IMR-90 (cell line): ENCODE data around the gene SGPL1. TPM values are rescaled to one million over a fixed set of nuclear protein-coding genes. Genes with fewer than 3 reads are reported as not detected.

ENCODE experiments used
- ATAC-seq: fragments of 200-7000 bp; cut with Tn5 transposase; 2 replicates; pipeline ENCODE4 v1.9.1; 2020; ENCODE audit warnings: low read depth, mild to moderate bottlenecking, moderate library complexity
- BruUV-seq: library from RNA; stranded (reverse); fragments of 400-500 nt; replicated peaks from 2 replicates; lab custom pipeline; 2021; lab: Mats Ljungman, UMichigan
- CTCF ChIA-PET: fragments of 300-600 bp; formaldehyde crosslinking; extraction: SDS; loops from one replicate; lab custom pipeline; 2021; ENCODE audit warnings: antibody characterized with exemption; lab: Yijun Ruan, JAX
- POLR2A ChIA-PET: fragments of 300-600 bp; sonication (Branson Sonifier 250); formaldehyde crosslinking; loops from one replicate; lab custom pipeline; 2022; ENCODE audit warnings: antibody characterized with exemption; ENCODE audit not compliant: unreplicated experiment; lab: Charles Lee
- DNase-seq: peaks from one replicate; pipeline ENCODE4 v3.0.0; 2013
- H2AFZ ChIP-seq: replicated peaks from 2 replicates; pipeline ENCODE3; 2013; ENCODE audit warnings: low read length, mild to moderate bottlenecking; ENCODE audit not compliant: poor library complexity
- H2AK5ac ChIP-seq: 2 replicates; pipeline ENCODE4 v1.6.1; 2013; ENCODE audit warnings: low read depth, low read length, inconsistent platforms
- H2AK9ac ChIP-seq: replicated peaks from 2 replicates; pipeline ENCODE3; 2013; ENCODE audit warnings: mild to moderate bottlenecking, low read depth, low read length, moderate library complexity; ENCODE audit not compliant: poor library complexity
- H2BK120ac ChIP-seq: 2 replicates; pipeline ENCODE4 v1.6.1; 2013; ENCODE audit warnings: low read depth, low read length, inconsistent platforms
- H2BK15ac ChIP-seq: 3 replicates; pipeline ENCODE4 v1.6.1; 2013; ENCODE audit warnings: low read depth, low read length, inconsistent platforms
- H2BK20ac ChIP-seq: 2 replicates; pipeline ENCODE4 v1.6.1; 2013; ENCODE audit warnings: low read depth, mild to moderate bottlenecking, inconsistent platforms, low read length, moderate library complexity
- H2BK5ac ChIP-seq: 2 replicates; pipeline ENCODE4 v1.6.1; 2013; ENCODE audit warnings: mild to moderate bottlenecking, low read depth, low read length, inconsistent platforms; ENCODE audit not compliant: poor library complexity, severe bottlenecking
- H3K14ac ChIP-seq: replicated peaks from 2 replicates; pipeline ENCODE4 v1.6.1; 2013; ENCODE audit warnings: low read depth, low read length, inconsistent platforms
- H3K18ac ChIP-seq: 2 replicates; pipeline ENCODE4 v1.6.1; 2013; ENCODE audit warnings: low read depth, low read length, control low read depth
- H3K23ac ChIP-seq: 2 replicates; pipeline ENCODE4 v1.6.1; 2013; ENCODE audit warnings: low read depth, low read length, inconsistent platforms
- H3K27ac ChIP-seq: 2 replicates; pipeline ENCODE4 v1.5.1; 2013; ENCODE audit warnings: mild to moderate bottlenecking, control low read depth, low read length; ENCODE audit not compliant: insufficient read depth
- H3K27me3 ChIP-seq: 2 replicates; pipeline ENCODE4 v1.6.1; 2013; ENCODE audit warnings: low read length; ENCODE audit not compliant: control insufficient read depth, insufficient read depth
- H3K36me3 ChIP-seq: 2 replicates; pipeline ENCODE4 v1.6.1; 2013; ENCODE audit warnings: low read length, mixed read lengths; ENCODE audit not compliant: control insufficient read depth, insufficient read depth
- H3K4ac ChIP-seq: 2 replicates; pipeline ENCODE4 v1.6.1; 2013; ENCODE audit warnings: low read depth, low read length, inconsistent platforms
- H3K4me1 ChIP-seq: 2 replicates; pipeline ENCODE4 v1.6.1; 2013; ENCODE audit warnings: low read length, mixed read lengths; ENCODE audit not compliant: control insufficient read depth, insufficient read depth
- H3K4me2 ChIP-seq: 2 replicates; pipeline ENCODE4 v1.6.1; 2013; ENCODE audit warnings: low read depth, mild to moderate bottlenecking, control low read depth, low read length, moderate library complexity
- H3K4me3 ChIP-seq: 2 replicates; pipeline ENCODE4 v1.5.1; 2013; ENCODE audit warnings: low read depth, mild to moderate bottlenecking, control low read depth, low read length, moderate library complexity; ENCODE audit not compliant: insufficient read depth
- H3K56ac ChIP-seq: 2 replicates; pipeline ENCODE4 v1.6.1; 2013; ENCODE audit warnings: low read length, inconsistent platforms; ENCODE audit not compliant: insufficient read depth; ENCODE audit errors: extremely low read depth
- H3K79me1 ChIP-seq, 2 experiments: 2 replicates each; pipeline ENCODE4 v1.6.1; 2013; ENCODE audit warnings: low read length in 2 of 2, inconsistent platforms in 1 of 2, low read depth in 1 of 2
- H3K9ac ChIP-seq: 2 replicates; pipeline ENCODE4 v1.6.1; 2013; ENCODE audit warnings: low read depth, low read length, control low read depth
- H3K9me1 ChIP-seq: 2 replicates; pipeline ENCODE4 v1.6.1; 2013; ENCODE audit warnings: low read length, inconsistent platforms; ENCODE audit not compliant: insufficient read depth
- H3K9me3 ChIP-seq: 2 replicates; pipeline ENCODE4 v1.6.1; 2013; ENCODE audit warnings: low read length; ENCODE audit not compliant: control insufficient read depth, insufficient read depth
- H4K20me1 ChIP-seq: 2 replicates; pipeline ENCODE4 v1.6.1; 2013; ENCODE audit warnings: low read length, inconsistent platforms; ENCODE audit not compliant: insufficient read depth
- H4K5ac ChIP-seq: 2 replicates; pipeline ENCODE4 v1.6.1; 2013; ENCODE audit warnings: mild to moderate bottlenecking, low read depth, low read length, control low read depth
- H4K8ac ChIP-seq, 2 experiments: 2 replicates each; pipeline ENCODE4 v1.6.1; 2013; ENCODE audit warnings: low read depth in 2 of 2, low read length in 2 of 2, control low read depth in 1 of 2, inconsistent platforms in 1 of 2
- H4K91ac ChIP-seq: 2 replicates; pipeline ENCODE4 v1.6.1; 2013; ENCODE audit warnings: low read depth, low read length, inconsistent platforms; ENCODE audit not compliant: insufficient read depth
- RAD21 ChIP-seq: IDR thresholded peaks from 2 replicates; pipeline ENCODE4 v1.6.1; 2012; ENCODE audit warnings: low read length, improper control_type of control experiment
- WGBS, 2 experiments: methylation state at CpG; one replicate each; pipeline versions ENCODE4 v1.1.5 to v1.1.7; 2013; ENCODE audit warnings: missing lambda C conversion rate in 2 of 2; ENCODE audit not compliant: insufficient read length in 1 of 2; ENCODE audit errors: extremely low coverage in 2 of 2; 5-methylcytosine and 5-hydroxymethylcytosine counted together
- dilution Hi-C: fragments of 300-500 bp; cut with HindIII; formaldehyde crosslinking; loops from one replicate; pipeline ENCODE4 v1.14.3; 2018; ENCODE audit warnings: low sequenced_read_pairs; ENCODE audit not compliant: unreplicated experiment
- in situ Hi-C: fragments of 300-500 bp; cut with MboI; formaldehyde crosslinking; loops from 3 replicates; pipeline ENCODE4 v1.14.3; 2019; ENCODE audit warnings: low sequenced_read_pairs, inconsistent platforms, mixed read lengths
- intact Hi-C: fragments of 100-400 bp; cut with micrococcal nuclease; formaldehyde crosslinking; loops from 2 replicates; pipeline ENCODE4 v1.10.0; 2022
- polyA plus RNA-seq, 3 experiments: library from polyadenylated mRNA; depleted of rRNA; stranded (reverse); fragments of >200 nt; gene quantifications; 2 replicates each; pipeline ENCODE4 v1.2.3, GENCODE V29; 2012; ENCODE audit warnings: low replicate concordance in 1 of 3
- total RNA-seq: library from RNA; depleted of rRNA; stranded (reverse); fragments of >200 nt; gene quantifications from 2 replicates; pipeline ENCODE4 v1.2.3, GENCODE V29; 2012

The SGPL1 gene
- total and polyA plus RNA-seq, 2 of the 4 experiments (the other 2 are of a cell fraction): 12.2 to 26.7 TPM

- no peak overlapping the region for H4K5ac ChIP-seq
- H4K20me1 ChIP-seq: no peaks in the 10 kb centered on the region
- no peak overlapping the region for H3K23ac ChIP-seq
- H3K9me1 ChIP-seq: no peaks in the 10 kb centered on the region
- no peak overlapping the region for H2BK5ac ChIP-seq
- H3K4me1 ChIP-seq: no peaks in the 10 kb centered on the region
- CTCF ChIA-PET: no interaction called here
- 57% methylated on average over 1 of the region's 5 CpGs; no CpG with 5 or more reads in 1 of the 2 experiments for WGBS, 2 experiments
- no peak overlapping the region for H2AK5ac ChIP-seq
- POLR2A ChIA-PET: no interaction called here
- no peak overlapping the region for H3K56ac ChIP-seq
- H3K9ac ChIP-seq: no peak overlapping the region
- no peak overlapping the region for H2BK20ac ChIP-seq
- BruUV-seq: no TSS peak
- no peak overlapping the region for H4K91ac ChIP-seq
- H3K79me1 ChIP-seq: no peaks in the 10 kb centered on the region
- no peak overlapping the region for H3K4ac ChIP-seq
- H3K9me3 ChIP-seq: no peaks in the 10 kb centered on the region
- no peaks in the 10 kb centered on the region for H3K36me3 ChIP-seq
- H3K4me3 ChIP-seq: no peak overlapping the region
- no peak overlapping the region for H2AFZ ChIP-seq
- H3K4me2 ChIP-seq: no peak overlapping the region
- no peak overlapping the region for H4K8ac ChIP-seq
- no peak overlapping the region for H2AK9ac ChIP-seq
- H3K14ac ChIP-seq: no peak overlapping the region
- H2BK15ac ChIP-seq: no peak overlapping the region
- intact Hi-C loops (no loop called here), in situ Hi-C loops (no loop called here), dilution Hi-C loops (no loop called here)
- TF ChIP-seq RAD21: no peak
- H3K18ac ChIP-seq: no peak overlapping the region
- ATAC-seq (no peak), DNase-seq (no peak)
- H3K27ac ChIP-seq: no peak overlapping the region
- peaks cover 57% of the 10 kb centered on the region for H3K27me3 ChIP-seq
- no peak overlapping the region for H2BK120ac ChIP-seq
These were observed 90.5 kb downstream of the SGPL1 start for GRCh38 chr10:70906031-70906783.
